ENCODE measurements around the gene ZBTB43.

GRCh38 chr9:126856326-126856877, 51.6 kb downstream of the ZBTB43 start:
- TF ChIP-seq CTCF (conservative IDR thresholded peaks at IDR 0.05; ENCODE audit: low read depth, low read length): no peak
- TF ChIP-seq EZH2 (IDR thresholded peaks at IDR 0.05; ENCODE audit: borderline replicate concordance, low read depth, low read length, poor library complexity, severe bottlenecking): no peak

All from A673 (cell line).